HepG2 (cell line): Measurements from ENCODE around the gene CHST11.

Source experiments
- ATF3 ChIP-seq: sonication (generic); formaldehyde crosslinking; IDR thresholded peaks from 2 replicates; pipeline ENCODE4 v1.4.0; 2020; ENCODE audit warnings: missing genetic modification reagents
- CTCF ChIP-seq: sonication (generic); formaldehyde crosslinking; IDR thresholded peaks from 2 replicates; pipeline ENCODE4 v1.5.0; 2020; ENCODE audit warnings: mild to moderate bottlenecking, missing genetic modification reagents, moderate library complexity
- ETS1 ChIP-seq: sonication (generic); formaldehyde crosslinking; IDR thresholded peaks from 2 replicates; pipeline ENCODE4 v1.4.0; 2020; ENCODE audit warnings: missing genetic modification reagents
- MAFF ChIP-seq: IDR thresholded peaks from 2 replicates; pipeline ENCODE4 v1.6.1; 2011; ENCODE audit warnings: low read depth, low read length, improper control_type of control experiment
- PCBP2 ChIP-seq: fragments of 200-400 bp; formaldehyde crosslinking; optimal IDR thresholded peaks from 2 replicates; pipeline ENCODE3; 2018; ENCODE audit warnings: low read length, low read depth; ENCODE audit not compliant: poor library complexity, severe bottlenecking
- STAT5B ChIP-seq: sonication (generic); formaldehyde crosslinking; IDR thresholded peaks from 2 replicates; pipeline ENCODE4 v1.4.0; 2020; ENCODE audit warnings: missing genetic modification reagents
- ZBTB34 ChIP-seq: sonication (generic); formaldehyde crosslinking; IDR thresholded peaks from 2 replicates; pipeline ENCODE4 v1.8.0; 2022; ENCODE audit warnings: mild to moderate bottlenecking, missing genetic modification reagents

- no peak for TF ChIP-seq PCBP2
- TF ChIP-seq ETS1 (CRISPR knock-in tag), result no peak
- no peak for TF ChIP-seq CTCF (CRISPR knock-in tag)
- TF ChIP-seq MAFF, result no peak
- TF ChIP-seq ZBTB34 (CRISPR knock-in tag), result no peak
- TF ChIP-seq ATF3 (CRISPR knock-in tag), result no peak
- TF ChIP-seq STAT5B (CRISPR knock-in tag), result no peak
Measured at GRCh38 chr12:104738331-104738730, 281.6 kb downstream of the CHST11 start.
